GM18517 (cell line): Measurements from ENCODE around the gene WDR72.
"Not testable (repeated sequence)": the region's sequence is repeated elsewhere in the genome, so short reads cannot be mapped to it uniquely, and the experiment has no call there.

Source experiments
- ATAC-seq: cut with Tn5 transposase; IDR thresholded peaks from one replicate; pipeline ENCODE4 v1.9.1; 2021; ENCODE audit warnings: mild to moderate bottlenecking, moderate library complexity; ENCODE audit not compliant: unreplicated experiment

WDR72 gene

DNA sequence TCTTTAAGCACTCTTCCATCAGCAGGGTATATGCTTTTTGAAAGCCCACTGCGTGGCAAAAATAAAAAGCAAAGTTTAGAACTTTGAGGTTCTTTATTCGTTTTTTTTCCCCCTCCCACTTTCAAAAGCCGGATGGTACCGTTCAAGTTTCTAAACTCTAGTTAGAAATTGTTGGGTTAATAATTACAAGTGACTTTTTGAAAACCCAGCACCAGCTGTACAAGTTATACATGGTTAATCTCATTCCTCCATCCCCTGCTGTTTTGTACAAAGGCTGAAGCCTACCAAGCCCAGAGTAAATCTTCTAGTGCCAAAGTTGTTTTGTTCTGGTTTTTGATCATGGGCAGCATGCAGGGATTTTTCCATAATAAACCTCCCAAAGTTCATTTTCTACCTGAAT is 48.6 kb downstream of the WDR72 start:
- no peak for ATAC-seq

DNA sequence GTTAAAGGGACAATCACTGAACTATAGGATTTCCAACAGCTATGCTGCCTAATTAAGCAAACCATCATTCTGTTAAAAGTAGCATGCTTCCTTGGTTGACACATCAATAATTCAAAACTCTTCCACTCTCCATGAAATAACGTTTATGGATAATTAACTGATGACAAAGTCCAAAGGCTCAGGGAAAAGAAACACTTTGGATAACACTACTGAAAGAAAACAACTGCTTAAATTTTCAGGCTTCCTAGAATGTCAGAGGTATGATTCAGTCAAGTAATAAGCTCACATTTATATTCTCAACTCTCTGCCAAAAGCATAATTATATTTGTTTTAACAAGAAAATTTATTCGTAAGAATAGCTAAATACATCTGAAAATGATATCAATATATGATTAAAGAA is 49.6 kb downstream of the WDR72 start:
- no peak for ATAC-seq

DNA sequence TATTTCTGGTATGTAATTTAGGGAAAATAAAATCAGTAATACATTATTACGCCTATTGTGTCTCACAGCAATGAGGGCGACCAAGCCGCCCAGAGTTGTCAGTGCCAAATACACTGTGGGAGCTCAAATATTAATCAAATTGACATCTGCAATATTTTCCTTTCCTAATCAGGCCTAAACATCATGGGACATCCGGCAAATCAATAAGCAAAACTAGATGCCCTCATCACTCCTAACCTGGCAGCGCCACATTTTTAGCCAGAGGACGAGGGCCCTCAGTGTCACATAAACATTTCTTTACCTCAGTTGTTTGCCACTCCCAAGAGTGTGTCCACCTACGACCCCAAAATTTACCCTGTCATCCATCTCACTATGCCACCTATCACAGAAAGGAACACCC is 64.1 kb downstream of the WDR72 start:
- no peak for ATAC-seq

DNA sequence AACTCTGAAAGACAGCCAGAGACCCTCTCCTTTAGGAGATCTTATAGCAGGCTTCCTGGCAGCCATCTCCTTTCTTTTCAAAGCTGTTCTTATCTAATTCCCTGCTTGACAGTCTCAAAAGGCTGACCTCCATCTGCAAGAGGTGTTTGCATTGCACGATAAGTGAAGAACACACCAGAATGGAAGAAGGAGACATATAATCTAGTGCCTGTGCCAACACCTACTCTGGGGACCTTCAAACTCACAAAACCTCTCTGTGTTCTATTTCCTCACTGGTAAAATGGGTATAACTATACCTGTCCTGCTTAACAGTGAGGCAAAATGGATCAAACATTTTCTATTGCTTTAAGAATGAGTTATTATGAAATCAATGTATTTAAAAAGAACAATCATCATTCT is 65.0 kb downstream of the WDR72 start:
- no peak for ATAC-seq

DNA sequence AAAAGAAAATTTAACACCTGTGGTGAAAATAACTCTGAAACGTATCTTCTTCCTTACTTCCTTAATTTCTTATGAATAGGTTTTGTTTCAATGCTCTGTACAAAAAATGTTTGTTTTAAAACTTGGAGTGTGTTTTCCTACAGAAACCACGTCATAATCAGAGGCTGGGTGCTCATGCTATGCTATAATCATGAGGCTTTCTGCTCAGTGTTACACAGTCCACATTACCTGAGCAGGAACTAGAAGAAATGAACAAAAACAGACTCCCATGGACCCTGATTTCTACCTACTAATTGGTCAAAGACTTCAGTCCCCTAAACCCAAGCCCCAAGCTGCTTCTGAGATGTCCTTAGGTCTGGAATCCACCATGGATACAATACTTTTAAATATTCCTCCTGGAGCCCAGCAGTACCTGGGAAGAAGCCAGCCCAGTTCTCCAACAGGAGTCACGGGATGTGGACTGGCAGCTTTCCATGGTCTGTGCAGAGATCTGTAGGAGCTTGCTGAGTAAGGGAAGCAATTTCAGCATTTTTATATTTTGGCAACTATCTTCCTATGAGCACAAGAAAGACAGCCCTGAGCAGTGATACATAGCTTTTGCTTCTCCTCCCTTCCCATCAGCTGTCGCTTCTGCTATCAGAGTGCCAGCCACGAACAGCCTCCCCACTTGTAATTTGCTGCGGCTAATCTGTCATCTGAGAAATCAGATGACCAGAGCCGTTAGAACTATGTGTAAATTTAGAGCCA is 65.6 kb downstream of the WDR72 start:
- no peak for ATAC-seq

DNA sequence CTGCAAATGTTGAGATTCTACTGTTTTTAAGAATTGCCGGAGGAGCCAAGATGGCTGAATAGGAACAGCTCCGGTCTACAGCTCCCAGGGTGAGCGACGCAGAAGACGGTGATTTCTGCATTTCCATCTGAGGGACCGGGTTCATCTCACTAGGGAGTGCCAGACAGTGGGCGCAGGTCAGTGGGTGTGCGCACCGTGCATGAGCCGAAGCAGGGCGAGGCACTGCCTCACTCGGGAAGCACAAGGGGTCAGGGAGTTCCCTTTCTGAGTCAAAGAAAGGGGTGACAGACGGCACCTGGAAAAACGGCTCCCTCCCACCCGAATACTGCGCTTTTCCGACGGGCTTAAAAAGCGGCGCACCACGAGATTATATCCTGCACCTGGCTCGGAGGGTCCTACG is 75.3 kb downstream of the WDR72 start:
- not testable (repeated sequence) for ATAC-seq

DNA sequence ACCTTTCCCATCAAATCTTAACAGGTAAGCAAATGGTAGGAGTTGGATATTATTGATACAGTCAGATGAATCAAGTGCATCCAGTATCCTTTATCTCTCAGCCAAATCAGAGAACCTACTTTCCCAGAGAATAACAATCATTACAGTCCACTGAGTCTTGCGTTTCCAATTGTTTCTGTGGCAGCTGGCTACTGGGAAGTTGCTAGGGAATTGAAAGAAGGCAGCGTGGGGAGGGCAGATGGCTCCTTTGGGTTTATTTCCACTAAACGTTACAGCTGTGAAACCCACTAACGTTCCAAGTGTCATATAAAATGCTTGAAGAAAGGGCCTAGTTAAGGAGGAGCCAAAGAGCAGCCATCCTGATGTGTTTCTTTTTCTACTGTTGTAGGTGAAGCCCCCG is 78.4 kb downstream of the WDR72 start:
- no peak for ATAC-seq

DNA sequence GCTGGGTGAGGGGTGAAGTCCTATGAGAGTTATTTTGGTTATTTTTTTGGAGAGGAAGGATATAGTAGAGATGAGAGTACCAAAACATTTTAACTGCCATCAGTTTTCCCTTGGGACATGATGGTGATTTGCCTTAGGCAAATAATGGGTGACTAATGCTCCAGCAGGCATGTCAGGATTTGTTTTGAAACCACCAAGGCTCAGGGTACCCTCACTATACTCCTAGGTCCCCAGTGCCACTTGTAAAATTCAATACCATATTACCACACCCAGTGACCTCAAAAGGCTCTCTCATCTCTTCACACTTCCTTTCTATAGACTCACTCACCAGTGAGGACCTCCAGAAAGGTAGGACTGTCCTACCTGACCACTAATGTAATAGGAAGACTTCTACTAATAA is 83.6 kb downstream of the WDR72 start:
- no peak for ATAC-seq

DNA sequence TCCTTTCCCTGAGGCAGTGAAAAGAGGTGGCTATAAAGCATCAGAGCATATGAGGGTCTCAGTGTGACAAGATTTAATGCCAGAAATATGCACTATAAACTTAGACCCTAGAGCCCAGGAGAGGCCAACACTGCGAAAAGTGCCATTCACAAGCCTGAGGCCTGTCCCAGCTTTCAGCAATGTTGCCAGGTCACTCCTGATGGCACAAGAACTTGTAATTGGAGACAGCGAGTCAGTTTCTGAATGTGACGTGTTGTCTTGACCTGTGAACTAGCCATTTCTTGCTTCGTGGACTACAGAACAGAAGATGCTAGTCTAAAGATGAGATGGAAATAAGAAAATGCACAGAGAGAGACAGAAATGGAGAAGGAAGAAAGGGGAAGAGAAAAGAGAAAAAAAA is 87.9 kb downstream of the WDR72 start:
- no peak for ATAC-seq

DNA sequence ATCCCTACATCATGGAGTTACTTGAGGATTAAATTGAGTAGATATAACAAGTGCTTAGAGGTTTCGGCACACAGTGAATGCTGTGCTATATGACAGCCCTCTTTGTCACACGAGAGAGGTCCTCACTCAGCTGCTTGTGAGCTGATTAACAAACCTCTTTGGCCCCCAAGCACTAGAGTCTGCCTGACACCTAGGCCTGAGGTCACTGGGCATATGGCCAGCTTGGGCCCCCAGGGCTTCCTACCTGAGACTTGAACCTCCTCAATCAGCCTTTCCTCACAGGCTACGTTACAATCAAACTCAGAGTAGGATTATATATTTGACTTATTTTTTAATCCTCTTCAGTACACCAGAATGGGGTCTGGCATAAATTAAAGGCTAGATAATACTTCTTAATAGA is 88.8 kb downstream of the WDR72 start:
- ATAC-seq, result no peak

DNA sequence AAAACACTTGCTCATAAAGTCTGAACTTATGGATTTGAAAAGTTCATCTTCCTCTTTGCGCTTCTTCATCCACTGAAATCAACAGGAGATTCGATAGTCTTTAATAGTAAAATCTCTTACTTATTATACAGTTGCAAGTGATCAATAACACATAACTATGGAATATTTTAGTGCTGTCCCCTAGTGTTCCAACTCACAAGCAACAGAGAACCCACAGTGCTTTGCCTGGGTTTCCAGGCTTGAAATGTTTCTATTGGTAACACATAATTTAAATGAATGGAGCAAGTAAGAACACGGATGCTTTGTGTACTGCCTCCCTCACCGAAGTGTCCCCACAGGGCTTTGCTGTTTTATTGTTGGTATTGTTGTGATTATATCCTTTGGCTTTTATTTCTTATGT is 93.5 kb downstream of the WDR72 start:
- ATAC-seq, result no peak

DNA sequence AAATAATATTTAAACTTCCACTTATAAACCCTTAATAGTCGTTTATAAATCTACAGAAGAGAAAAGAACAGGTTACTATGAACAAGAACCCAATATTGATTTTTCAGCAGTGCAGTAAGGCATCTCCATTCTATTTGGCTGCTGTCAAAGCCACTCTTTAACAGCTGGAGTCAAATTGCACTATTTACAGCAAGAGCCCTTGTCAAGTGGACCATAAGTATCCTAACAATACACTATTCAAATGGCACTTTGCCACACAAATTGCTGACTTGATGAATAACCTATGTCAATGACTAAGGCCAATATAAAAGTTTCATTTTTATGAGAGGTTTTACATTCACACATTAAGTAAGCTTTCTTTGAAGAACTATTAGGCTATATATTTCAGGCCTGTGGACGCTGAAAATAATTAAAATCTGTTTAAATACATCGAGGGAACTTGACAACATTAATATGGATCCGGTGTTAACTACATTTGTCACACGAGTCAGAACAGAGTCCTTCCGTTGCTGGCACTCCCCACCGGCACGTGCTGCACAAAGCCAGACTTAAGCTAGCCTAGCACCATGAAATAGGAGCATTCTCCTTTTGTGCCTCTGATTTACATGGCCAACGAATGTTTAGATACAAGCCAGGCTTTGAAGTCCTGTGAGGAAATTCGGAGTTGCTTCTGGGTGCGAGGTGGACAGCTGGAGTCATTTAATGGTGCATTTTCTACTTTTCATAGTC is 100.5 kb downstream of the WDR72 start:
- ATAC-seq, result no peak

DNA sequence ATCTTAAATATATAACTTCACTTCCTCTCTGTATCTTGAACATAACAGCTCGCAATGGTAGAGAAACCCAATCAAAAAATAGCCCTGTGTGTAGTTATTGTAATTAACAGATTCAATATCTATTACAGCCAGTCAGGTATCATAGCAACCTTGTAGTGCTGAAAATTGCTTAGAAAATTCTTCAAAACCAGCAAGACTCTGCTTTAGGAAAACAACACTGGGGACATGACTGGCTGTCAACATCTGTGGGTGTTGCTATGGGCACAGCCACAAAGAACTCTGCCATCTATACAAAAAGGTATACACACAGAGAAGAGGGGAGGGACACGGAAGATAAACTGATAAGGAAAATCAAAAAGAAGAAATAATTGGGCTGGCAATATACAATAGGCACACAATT is 101.2 kb downstream of the WDR72 start:
- ATAC-seq, result no peak

DNA sequence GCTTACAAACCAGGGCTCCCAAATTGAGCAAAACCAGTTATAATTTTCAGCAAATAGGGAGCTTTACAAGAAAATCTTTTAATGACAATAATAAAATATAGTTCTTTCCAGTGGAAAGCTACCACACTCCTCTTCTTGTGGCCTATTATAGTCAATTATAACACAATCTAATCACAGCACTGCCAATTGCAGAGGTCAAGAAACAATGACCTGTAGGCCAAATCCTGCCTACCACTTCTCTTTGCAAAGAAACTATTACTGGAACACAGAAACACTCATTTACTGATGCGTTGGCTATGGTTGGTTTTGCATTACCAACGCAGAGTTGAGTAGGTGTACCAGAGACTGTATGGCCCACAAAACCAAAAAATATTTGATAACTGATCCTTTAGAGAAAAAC is 110.5 kb downstream of the WDR72 start:
- no peak for ATAC-seq

DNA sequence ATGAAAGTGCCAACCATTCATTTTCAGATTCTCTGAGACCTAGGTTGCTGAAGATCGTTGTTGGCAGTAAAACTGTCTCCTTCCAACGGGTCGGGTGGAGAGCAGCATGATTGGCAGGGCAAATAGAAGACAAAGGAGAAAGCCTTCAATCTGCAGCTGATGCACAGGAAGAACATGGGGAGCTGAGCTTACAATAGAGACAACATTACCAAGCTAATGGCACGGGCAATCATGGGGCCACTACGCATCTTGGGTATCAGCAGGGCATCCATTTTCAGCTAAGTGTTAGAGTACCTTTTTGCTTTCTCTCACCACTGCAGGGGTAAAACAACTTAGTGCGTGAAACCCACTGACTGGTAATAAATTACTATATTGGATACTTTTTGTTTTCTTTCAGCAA is 114.8 kb downstream of the WDR72 start:
- no peak for ATAC-seq

DNA sequence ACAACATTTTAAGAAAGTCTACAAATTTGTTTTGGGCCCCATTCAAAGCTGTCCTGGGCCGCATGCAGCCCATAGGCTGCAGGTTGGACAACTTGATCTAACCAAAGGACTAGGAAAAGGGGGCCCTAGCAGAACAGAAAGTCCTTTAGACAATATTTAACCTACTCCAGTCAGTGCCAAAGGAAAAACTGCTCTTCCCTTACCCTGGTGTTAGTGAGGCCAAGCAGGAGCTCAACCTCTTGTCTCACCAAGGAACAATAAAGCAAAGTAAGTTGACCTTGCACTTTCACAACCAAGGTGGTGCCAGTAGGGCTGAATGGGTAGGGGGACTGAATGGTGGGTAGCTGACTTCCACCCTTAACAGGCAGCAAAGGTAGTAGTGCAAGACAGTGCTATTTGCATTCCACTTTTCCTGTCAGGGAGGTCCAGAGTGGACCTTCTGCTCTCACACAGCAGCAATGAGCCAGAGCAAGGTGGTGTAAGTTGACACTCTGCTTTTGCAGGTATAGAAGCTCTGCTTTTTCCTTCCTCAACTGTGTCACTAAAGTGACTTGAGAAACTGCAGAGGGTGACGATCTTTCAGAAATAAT is 124.9 kb downstream of the WDR72 start:
- no peak for ATAC-seq

DNA sequence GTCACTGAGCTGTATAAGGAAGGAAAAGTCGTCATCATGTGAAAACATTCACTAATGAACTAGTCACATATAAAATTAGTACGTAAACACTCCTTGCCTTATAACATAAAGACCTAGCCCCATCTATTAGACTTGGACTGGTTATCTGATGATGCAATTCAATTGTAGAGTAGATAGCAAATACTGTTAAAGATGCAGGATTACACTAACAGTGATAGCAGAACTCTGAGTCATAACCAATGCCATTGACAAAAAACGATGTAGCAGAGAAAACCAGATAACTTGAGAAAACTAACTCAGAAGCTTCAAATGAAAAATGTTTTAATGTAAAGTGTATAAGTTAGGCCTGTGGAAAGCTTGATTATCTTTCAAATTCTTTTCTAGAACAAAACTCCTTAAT is 132.2 kb downstream of the WDR72 start:
- no peak for ATAC-seq

DNA sequence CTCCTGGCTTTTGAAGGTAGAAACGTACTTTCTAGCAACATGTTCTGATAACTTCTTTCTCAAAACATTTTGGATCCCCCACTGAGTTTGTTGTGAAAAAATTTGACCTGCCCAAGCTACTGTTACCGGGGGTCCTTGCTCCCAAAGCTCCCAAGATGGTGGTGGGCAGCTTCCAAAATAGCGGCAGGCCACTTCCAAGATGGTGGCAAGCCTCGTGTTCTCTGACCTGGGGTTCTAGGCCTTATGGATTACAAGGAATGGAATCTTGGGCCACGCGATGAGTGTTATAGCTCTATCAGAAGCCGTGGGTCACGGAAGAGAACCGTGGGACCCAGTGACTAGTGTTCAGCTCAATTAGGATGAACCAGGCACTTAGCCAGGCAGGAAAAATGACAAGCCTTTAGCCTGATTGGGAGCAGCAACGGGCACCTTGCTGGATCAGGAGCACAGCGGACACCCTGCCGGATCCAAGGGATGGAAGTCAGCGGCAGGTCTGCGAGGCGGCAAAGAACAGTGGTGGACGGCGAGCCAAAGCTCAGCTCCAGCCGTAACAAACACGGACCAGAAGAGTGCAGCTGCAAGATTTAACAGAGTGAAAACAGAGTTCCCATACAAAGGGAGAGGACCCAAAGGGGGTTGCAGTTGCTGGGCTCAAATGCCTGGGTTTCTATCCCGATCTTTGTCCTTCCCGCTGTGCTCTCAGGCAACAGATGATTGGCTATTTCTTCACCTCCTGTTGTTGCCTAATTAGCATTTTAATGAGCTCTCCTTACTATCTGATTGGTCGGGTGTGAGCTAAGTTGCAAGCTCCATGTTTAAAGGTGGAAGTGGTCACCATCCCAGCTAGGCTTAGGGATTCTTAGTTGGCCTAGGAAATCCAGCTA is 133.3 kb downstream of the WDR72 start:
- no peak for ATAC-seq

DNA sequence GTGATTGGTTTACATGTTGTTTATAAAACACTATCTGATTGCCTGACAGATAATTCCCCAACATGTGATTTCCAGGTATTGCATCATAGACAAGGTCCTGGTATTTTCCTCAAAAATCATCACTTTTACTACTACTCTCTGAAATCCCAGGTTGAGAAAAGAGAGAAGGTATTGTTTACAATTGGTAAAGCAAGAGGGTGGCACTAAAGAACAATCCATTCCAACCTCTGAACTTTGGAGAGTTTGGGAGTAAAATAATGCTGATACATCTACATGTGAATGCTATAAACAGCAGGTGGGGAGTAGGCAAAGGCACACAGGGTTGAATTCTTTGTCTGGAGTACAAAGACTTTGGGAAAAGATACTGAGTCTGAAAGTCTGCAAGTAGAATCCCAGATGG is 134.2 kb downstream of the WDR72 start:
- ATAC-seq, result no peak

DNA sequence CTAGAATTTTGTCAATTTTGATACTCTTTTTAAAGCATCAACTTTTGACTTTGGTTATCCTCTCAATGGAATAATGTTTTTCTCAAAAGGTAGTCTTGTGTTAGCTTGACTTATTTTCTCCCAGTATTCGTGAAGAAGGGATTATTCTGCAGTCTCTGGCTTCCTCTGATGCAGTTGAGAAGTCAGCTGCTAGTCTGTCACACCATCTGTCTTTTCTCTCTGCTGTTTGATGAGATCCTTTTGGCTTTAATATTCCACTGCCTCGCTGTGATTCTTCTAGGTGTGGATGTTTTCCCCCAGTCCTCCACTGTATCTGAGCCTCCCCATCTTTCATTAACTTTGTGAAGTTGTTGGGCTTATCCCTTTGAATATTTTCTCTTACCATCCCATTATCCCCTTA is 141.0 kb downstream of the WDR72 start:
- no peak for ATAC-seq

DNA sequence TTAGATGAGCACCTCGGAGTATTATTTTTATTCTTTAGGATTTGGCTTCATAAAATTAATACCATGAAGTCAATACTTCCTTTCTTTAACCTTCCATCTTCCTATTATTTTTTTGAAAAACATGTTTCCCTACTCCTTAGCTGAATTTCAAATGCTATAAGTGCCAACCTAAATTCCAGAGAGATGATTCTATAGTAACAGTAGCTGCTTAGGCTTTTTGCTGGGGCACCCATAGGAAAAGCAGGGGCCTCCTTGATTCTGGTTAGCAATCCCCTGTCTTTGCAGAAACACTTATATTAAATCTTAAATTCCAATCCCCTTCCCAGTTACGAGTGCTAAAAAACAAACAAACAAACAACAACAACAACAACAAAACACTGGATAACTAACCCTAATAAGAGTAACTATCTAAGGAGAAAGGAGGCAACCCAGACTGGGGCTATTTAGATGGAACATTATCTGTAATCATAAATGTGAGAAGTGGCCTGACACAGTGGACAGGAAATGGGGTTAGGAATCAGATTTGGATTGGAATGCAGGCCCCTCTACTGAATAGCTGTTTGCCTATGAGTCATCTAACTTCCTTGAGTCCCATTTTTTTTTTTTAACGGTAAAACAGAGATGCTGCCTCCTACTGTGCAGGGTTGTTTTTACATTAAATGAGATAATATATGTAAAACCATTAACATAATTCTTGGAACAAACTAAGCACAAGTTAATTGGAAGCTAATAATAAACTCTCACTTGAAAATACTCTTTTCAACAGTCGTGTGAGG is 148.1 kb downstream of the WDR72 start:
- ATAC-seq, result no peak
